K562 (cell line): ENCODE measurements around the gene MPLKIP.

Source experiments
- EGR1 ChIP-seq: fragments of 450-650 bp; conservative IDR thresholded peaks from 2 replicates; pipeline ENCODE4 v1.6.1; 2017; ENCODE audit warnings: mild to moderate bottlenecking
- HCFC1 ChIP-seq: IDR thresholded peaks from 2 replicates; pipeline ENCODE4 v1.6.1; 2012; ENCODE audit warnings: low read depth, low read length, improper control_type of control experiment
- MCM2 ChIP-seq: fragments of 450-650 bp; IDR thresholded peaks from 2 replicates; pipeline ENCODE4 v1.6.1; 2017; ENCODE audit warnings: low read depth, mild to moderate bottlenecking
- POLR2A ChIP-seq: fragments of 450-650 bp; conservative IDR thresholded peaks from 2 replicates; pipeline ENCODE4 v1.6.1; 2016
- SP1 ChIP-seq: sonication (generic); formaldehyde crosslinking; IDR thresholded peaks from 2 replicates; pipeline ENCODE4 v1.8.1; 2022; ENCODE audit warnings: mild to moderate bottlenecking, missing genetic modification reagents
- TF ChIP-seq, protein P1 (sequence below): sonication (generic); formaldehyde crosslinking; IDR thresholded peaks from 2 replicates; pipeline ENCODE4 v1.9.0; 2022; ENCODE audit warnings: mild to moderate bottlenecking, missing genetic modification reagents

GRCh38 chr7:40162516-40162915 is 28.1 kb upstream of the MPLKIP start:
- TF ChIP-seq EGR1 = no peak
- no peak for TF ChIP-seq SP1 (CRISPR knock-in tag)
- TF ChIP-seq, protein P1, sequence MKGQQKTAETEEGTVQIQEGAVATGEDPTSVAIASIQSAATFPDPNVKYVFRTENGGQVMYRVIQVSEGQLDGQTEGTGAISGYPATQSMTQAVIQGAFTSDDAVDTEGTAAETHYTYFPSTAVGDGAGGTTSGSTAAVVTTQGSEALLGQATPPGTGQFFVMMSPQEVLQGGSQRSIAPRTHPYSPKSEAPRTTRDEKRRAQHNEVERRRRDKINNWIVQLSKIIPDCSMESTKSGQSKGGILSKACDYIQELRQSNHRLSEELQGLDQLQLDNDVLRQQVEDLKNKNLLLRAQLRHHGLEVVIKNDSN (CRISPR knock-in tag) = no peak
- TF ChIP-seq POLR2A = no peak
- TF ChIP-seq HCFC1 = no peak
- no peak for TF ChIP-seq MCM2
